H9 (cell line): ENCODE results near the gene TRPV6. TPM values are rescaled to one million over a fixed set of nuclear protein-coding genes. Genes with fewer than 3 reads are reported as not detected.

Experiments used
- DNase-seq: peaks from one replicate; pipeline ENCODE4 v3.0.0-alpha.2; 2017
- H2AFZ ChIP-seq: one replicate; pipeline ENCODE4 v1.6.1; 2013; ENCODE audit warnings: mild to moderate bottlenecking, low read length, control low read depth, moderate library complexity
- H2AK5ac ChIP-seq: 2 replicates; pipeline ENCODE4 v1.6.1; 2013; ENCODE audit warnings: low read length, control low read depth, mixed read lengths; ENCODE audit not compliant: insufficient read length
- H2BK120ac ChIP-seq: one replicate; pipeline ENCODE4 v1.6.1; 2013; ENCODE audit warnings: low read depth, mild to moderate bottlenecking, low read length, control low read depth, inconsistent platforms; ENCODE audit not compliant: poor library complexity, severe bottlenecking
- H2BK12ac ChIP-seq: 2 replicates; pipeline ENCODE4 v1.6.1; 2013; ENCODE audit warnings: low read length, control low read depth, mixed read lengths, low read depth; ENCODE audit not compliant: insufficient read length
- H2BK15ac ChIP-seq: 2 replicates; pipeline ENCODE4 v1.6.1; 2013; ENCODE audit warnings: low read depth, low read length, control low read depth
- H2BK20ac ChIP-seq: one replicate; pipeline ENCODE4 v1.6.1; 2013; ENCODE audit warnings: low read depth, mild to moderate bottlenecking, low read length, control low read depth, inconsistent platforms; ENCODE audit not compliant: poor library complexity, severe bottlenecking
- H2BK5ac ChIP-seq: 2 replicates; pipeline ENCODE4 v1.6.1; 2013; ENCODE audit warnings: low read length, control low read depth, mixed read lengths; ENCODE audit not compliant: insufficient read length
- H3K14ac ChIP-seq: 2 replicates; pipeline ENCODE4 v1.6.1; 2013; ENCODE audit warnings: low read length, control low read depth; ENCODE audit not compliant: insufficient read depth
- H3K18ac ChIP-seq: 2 replicates; pipeline ENCODE4 v1.6.1; 2013; ENCODE audit warnings: low read depth, mild to moderate bottlenecking, mixed read lengths, low read length, control low read depth; ENCODE audit not compliant: insufficient read length
- H3K23ac ChIP-seq: 2 replicates; pipeline ENCODE4 v1.6.1; 2013; ENCODE audit warnings: low read length, control low read depth, mixed read lengths, low read depth; ENCODE audit not compliant: insufficient read length
- H3K23me2 ChIP-seq: 2 replicates; pipeline ENCODE4 v1.6.1; 2013; ENCODE audit warnings: low read depth, mild to moderate bottlenecking, mixed read lengths, low read length, control low read depth; ENCODE audit not compliant: insufficient read length, poor library complexity, severe bottlenecking
- H3K27ac ChIP-seq: 2 replicates; pipeline ENCODE4 v1.5.1; 2013; ENCODE audit warnings: low read length, control low read depth, mixed read lengths, low read depth; ENCODE audit not compliant: insufficient read length
- H3K27me3 ChIP-seq: 2 replicates; pipeline ENCODE4 v1.6.1; 2013; ENCODE audit warnings: low read length, control low read depth, inconsistent platforms; ENCODE audit not compliant: insufficient read depth
- H3K4ac ChIP-seq: 2 replicates; pipeline ENCODE4 v1.6.1; 2013; ENCODE audit warnings: low read depth, mild to moderate bottlenecking, control low read depth, inconsistent platforms, low read length, moderate library complexity
- H3K4me1 ChIP-seq: 2 replicates; pipeline ENCODE4 v1.6.1; 2013; ENCODE audit warnings: low read length, control low read depth, inconsistent platforms; ENCODE audit not compliant: insufficient read depth
- H3K4me2 ChIP-seq: 2 replicates; pipeline ENCODE4 v1.6.1; 2013; ENCODE audit warnings: low read length, control low read depth, mixed read lengths; ENCODE audit not compliant: insufficient read length, insufficient read depth
- H3K56ac ChIP-seq: 2 replicates; pipeline ENCODE4 v1.6.1; 2013; ENCODE audit warnings: low read depth, mild to moderate bottlenecking, mixed read lengths, low read length, control low read depth; ENCODE audit not compliant: insufficient read length
- H3K79me1 ChIP-seq: 2 replicates; pipeline ENCODE4 v1.6.1; 2013; ENCODE audit warnings: low read depth, mild to moderate bottlenecking, moderate library complexity, low read length, control low read depth, inconsistent platforms; ENCODE audit not compliant: insufficient read depth, poor library complexity, severe bottlenecking
- H3K79me2 ChIP-seq: 2 replicates; pipeline ENCODE4 v1.6.1; 2013; ENCODE audit warnings: low read length, control low read depth, inconsistent platforms; ENCODE audit not compliant: insufficient read depth
- H3K9ac ChIP-seq: 2 replicates; pipeline ENCODE4 v1.6.1; 2013; ENCODE audit warnings: low read length, control low read depth, mixed read lengths; ENCODE audit not compliant: insufficient read length; ENCODE audit errors: extremely low read depth
- H3K9me3 ChIP-seq: one replicate; pipeline ENCODE4 v1.6.1; 2013; ENCODE audit warnings: low read depth, low read length, inconsistent platforms; ENCODE audit not compliant: control insufficient read depth
- H3T11ph ChIP-seq: one replicate; pipeline ENCODE4 v1.6.1; 2013; ENCODE audit warnings: mild to moderate bottlenecking, low read length, control low read depth, inconsistent platforms
- H4K20me1 ChIP-seq: one replicate; pipeline ENCODE4 v1.6.1; 2013; ENCODE audit not compliant: control insufficient read depth, insufficient read length, insufficient read depth
- H4K5ac ChIP-seq: 2 replicates; pipeline ENCODE4 v1.6.1; 2013; ENCODE audit warnings: low read depth, mild to moderate bottlenecking, mixed read lengths, low read length, control low read depth; ENCODE audit not compliant: insufficient read length
- H4K8ac ChIP-seq: replicated peaks from 2 replicates; pipeline ENCODE4 v1.6.1; 2013; ENCODE audit warnings: low read length, control low read depth, mixed read lengths, low read depth; ENCODE audit not compliant: insufficient read length
- H4K91ac ChIP-seq: 2 replicates; pipeline ENCODE4 v1.6.1; 2013; ENCODE audit warnings: low read depth, mild to moderate bottlenecking, moderate library complexity, mixed read lengths, low read length, control low read depth; ENCODE audit not compliant: insufficient read length
- H3K27ac Mint-ChIP-seq, 3 experiments: 2 replicates in 2 of 3; 3 replicates in 1 of 3; pipeline ENCODE4 v1.8.0; 2020 to 2021; ENCODE audit warnings: mixed read lengths in 3 of 3, mild to moderate bottlenecking in 1 of 3, moderate library complexity in 1 of 3
- H3K27me3 Mint-ChIP-seq: 2 replicates; pipeline ENCODE4 v1.8.0; 2021; ENCODE audit warnings: low read depth, mild to moderate bottlenecking, moderate library complexity, mixed read lengths
- H3K36me3 Mint-ChIP-seq, 3 experiments: 2 replicates in 2 of 3; 3 replicates in 1 of 3; pipeline ENCODE4 v1.8.0; 2020 to 2021; ENCODE audit warnings: low read depth in 3 of 3, mixed read lengths in 3 of 3; ENCODE audit not compliant: insufficient read depth in 1 of 3
- H3K4me1 Mint-ChIP-seq, 2 experiments: 2 replicates each; pipeline ENCODE4 v1.8.0; 2020; ENCODE audit warnings: mixed read lengths in 2 of 2
- H3K4me3 Mint-ChIP-seq, 2 experiments: 2 replicates in 1 of 2; 3 replicates in 1 of 2; pipeline ENCODE4 v1.8.0; 2020 to 2021; ENCODE audit warnings: mild to moderate bottlenecking in 2 of 2, mixed read lengths in 2 of 2, moderate library complexity in 1 of 2
- H3K9me3 Mint-ChIP-seq, 2 experiments: 2 replicates in 1 of 2; 3 replicates in 1 of 2; pipeline ENCODE4 v1.8.0; 2020; ENCODE audit warnings: mild to moderate bottlenecking in 2 of 2, mixed read lengths in 2 of 2, moderate library complexity in 1 of 2
- WGBS: extraction: QIAGEN DNeasy Blood & Tissue Kit; methylation state at CpG from one replicate; pipeline ENCODE4 v1.1.7; 2013; ENCODE audit warnings: missing lambda C conversion rate, low lambda C conversion rate, mixed read lengths; ENCODE audit not compliant: insufficient read length; ENCODE audit errors: extremely low coverage; 5-methylcytosine and 5-hydroxymethylcytosine counted together
- total RNA-seq: library from RNA; stranded (reverse); gene quantifications from 2 replicates; pipeline ENCODE4 v1.2.1, GENCODE V29; 2021
- TF ChIP-seq, protein P1 (sequence below): fragments of 200-600 bp; sonication (generic); conservative IDR thresholded peaks from 3 replicates; pipeline ENCODE4 v1.8.0; 2021; ENCODE audit warnings: antibody characterized with exemption, mild to moderate bottlenecking

Gene TRPV6
- total RNA-seq, 1 experiment from 2014 or later, result 0.61 TPM

DNA sequence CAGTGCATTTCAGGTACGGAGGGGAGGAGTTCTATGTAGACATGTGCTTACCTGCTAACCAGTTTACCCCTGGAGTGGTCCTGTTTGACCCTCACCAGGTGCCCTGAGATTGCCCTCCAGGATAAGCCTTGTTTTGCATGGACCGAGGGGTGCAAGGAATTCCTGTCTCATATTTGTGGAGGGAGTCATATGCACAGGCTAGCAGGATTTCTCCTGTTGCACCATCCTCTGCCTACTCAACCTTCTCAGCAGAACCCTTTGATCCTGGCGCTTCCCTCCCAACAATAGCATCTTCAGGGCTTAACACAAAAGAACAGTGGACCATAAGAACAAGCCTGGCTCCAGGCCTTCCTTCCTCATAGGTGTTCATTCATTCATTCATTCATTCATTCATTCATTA is 7.2 kb downstream of the TRPV6 start:
- H2AFZ ChIP-seq, result no peak overlapping the region
- no peak overlapping the region for H2AK5ac ChIP-seq
- no peak overlapping the region for H4K8ac ChIP-seq
- no peaks in the 10 kb centered on the region for H4K20me1 ChIP-seq
- H3K9me3 ChIP-seq, result no peaks in the 10 kb centered on the region
- H2BK15ac ChIP-seq, result no peak overlapping the region
- no peak overlapping the region for H3K18ac ChIP-seq
- peaks cover 0 to 7% (median 5%) of the 10 kb centered on the region in 3 experiments; a peak in 4 of 7 replicates for H3K36me3 Mint-ChIP-seq
- no peak overlapping the region for H3T11ph ChIP-seq
- no peak overlapping the region for H3K27ac Mint-ChIP-seq
- no peak overlapping the region for H3K9ac ChIP-seq
- no peak overlapping the region for H2BK12ac ChIP-seq
- H3K79me1 ChIP-seq, result no peaks in the 10 kb centered on the region
- WGBS, result no CpG with 5 or more reads among the region's 3 CpGs
- TF ChIP-seq, protein P1, sequence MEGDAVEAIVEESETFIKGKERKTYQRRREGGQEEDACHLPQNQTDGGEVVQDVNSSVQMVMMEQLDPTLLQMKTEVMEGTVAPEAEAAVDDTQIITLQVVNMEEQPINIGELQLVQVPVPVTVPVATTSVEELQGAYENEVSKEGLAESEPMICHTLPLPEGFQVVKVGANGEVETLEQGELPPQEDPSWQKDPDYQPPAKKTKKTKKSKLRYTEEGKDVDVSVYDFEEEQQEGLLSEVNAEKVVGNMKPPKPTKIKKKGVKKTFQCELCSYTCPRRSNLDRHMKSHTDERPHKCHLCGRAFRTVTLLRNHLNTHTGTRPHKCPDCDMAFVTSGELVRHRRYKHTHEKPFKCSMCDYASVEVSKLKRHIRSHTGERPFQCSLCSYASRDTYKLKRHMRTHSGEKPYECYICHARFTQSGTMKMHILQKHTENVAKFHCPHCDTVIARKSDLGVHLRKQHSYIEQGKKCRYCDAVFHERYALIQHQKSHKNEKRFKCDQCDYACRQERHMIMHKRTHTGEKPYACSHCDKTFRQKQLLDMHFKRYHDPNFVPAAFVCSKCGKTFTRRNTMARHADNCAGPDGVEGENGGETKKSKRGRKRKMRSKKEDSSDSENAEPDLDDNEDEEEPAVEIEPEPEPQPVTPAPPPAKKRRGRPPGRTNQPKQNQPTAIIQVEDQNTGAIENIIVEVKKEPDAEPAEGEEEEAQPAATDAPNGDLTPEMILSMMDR, result no peak
- H4K91ac ChIP-seq, result no peak overlapping the region
- H3K79me2 ChIP-seq, result no peaks in the 10 kb centered on the region
- peaks cover 0 to 9% of the 10 kb centered on the region in 2 experiments; a peak in 2 of 5 replicates for H3K9me3 Mint-ChIP-seq
- no peak overlapping the region for H3K23ac ChIP-seq
- H3K56ac ChIP-seq, result no peak overlapping the region
- no peak overlapping the region for H3K4ac ChIP-seq
- H3K4me1 ChIP-seq, result no peaks in the 10 kb centered on the region
- H2BK120ac ChIP-seq, result no peak overlapping the region
- no peaks in the 10 kb centered on the region for H3K27me3 ChIP-seq
- H3K27ac ChIP-seq, result no peak overlapping the region
- peaks cover 14% of the 10 kb centered on the region for H3K27me3 Mint-ChIP-seq
- no peak overlapping the region for H4K5ac ChIP-seq
- H2BK5ac ChIP-seq, result no peak overlapping the region
- no peak overlapping the region for H2BK20ac ChIP-seq
- no peaks in the 10 kb centered on the region for H3K4me1 Mint-ChIP-seq
- H3K23me2 ChIP-seq, result no peaks in the 10 kb centered on the region
- DNase-seq, result no peak
- H3K4me2 ChIP-seq, result no peak overlapping the region
- H3K4me3 Mint-ChIP-seq, result no peak overlapping the region
- no peak overlapping the region for H3K14ac ChIP-seq
